ENCODE measurements around the gene IL1RAPL2. TPM values are rescaled to one million over a fixed set of nuclear protein-coding genes. Genes with fewer than 3 reads are reported as not detected.

Gene IL1RAPL2
- total and polyA plus RNA-seq, 2 of the 4 experiments (the other 2 are of a cell fraction) = 0.03 TPM; not detected in 1

GRCh38 chrX:105051364-105051763 lies 485.4 kb downstream of the IL1RAPL2 start:
- H2AK9ac ChIP-seq (replicated peaks; ENCODE audit: low read depth, low read length, poor library complexity) = no peak overlapping the region
- intact Hi-C loops (cut with micrococcal nuclease) = no loop called here
- H3K27me3 ChIP-seq (ENCODE audit: control insufficient read depth, insufficient read depth, low read length) = no peaks in the 10 kb centered on the region; the same call in 1 of the 2 replicates
- no peaks in the 10 kb centered on the region for H3K9me1 ChIP-seq (ENCODE audit: insufficient read depth, low read length)
- ChIA-PET POLR2A (ENCODE audit: unreplicated experiment) (no interaction called here), CTCF (no interaction called here)
- H3K27ac ChIP-seq (ENCODE audit: insufficient read depth, low read length) = no peak overlapping the region
- H4K5ac ChIP-seq (ENCODE audit: low read depth, low read length) = no peak overlapping the region
- no peak overlapping the region for H2BK120ac ChIP-seq (ENCODE audit: low read depth, low read length)
- H2BK20ac ChIP-seq (ENCODE audit: low read depth, low read length) = no peak overlapping the region
- H3K14ac ChIP-seq (replicated peaks; ENCODE audit: low read depth, low read length) = no peak overlapping the region
- H2AFZ ChIP-seq (replicated peaks; ENCODE audit: low read length, poor library complexity) = no peak overlapping the region
- TF ChIP-seq POLR2A (IDR thresholded peaks at IDR 0.05; ENCODE audit: low read depth, low read length) (no peak), BHLHE40 (IDR thresholded peaks at IDR 0.05; ENCODE audit: low read depth, low read length) (no peak), RAD21 (IDR thresholded peaks at IDR 0.05; ENCODE audit: low read length) (no peak)
- H3K23ac ChIP-seq (ENCODE audit: low read depth, low read length) = no peak overlapping the region
- no peaks in the 10 kb centered on the region for H3K36me3 ChIP-seq (ENCODE audit: control insufficient read depth, insufficient read depth, low read length)
- no peaks in the 10 kb centered on the region for H3K79me1 ChIP-seq (ENCODE audit: low read depth in 1 of 2, low read length in 2 of 2)
- H4K8ac ChIP-seq (ENCODE audit: low read depth in 2 of 2, low read length in 2 of 2) = no peak overlapping the region
- no peak overlapping the region for H3K18ac ChIP-seq (ENCODE audit: low read depth, low read length)
- no peaks in the 10 kb centered on the region for H4K20me1 ChIP-seq (ENCODE audit: insufficient read depth, low read length)
- H3K4me1 ChIP-seq (ENCODE audit: control insufficient read depth, insufficient read depth, low read length) = no peaks in the 10 kb centered on the region
- no peak overlapping the region for H3K4ac ChIP-seq (ENCODE audit: low read depth, low read length)
- H4K91ac ChIP-seq (ENCODE audit: insufficient read depth, low read depth, low read length) = no peak overlapping the region
- H3K4me2 ChIP-seq (ENCODE audit: low read depth, low read length) = no peak overlapping the region
- no peak for DNase-seq
- WGBS, 2 experiments (ENCODE audit: extremely low coverage in 2 of 2, insufficient read length in 1 of 2) = 53% methylated on average over 4 of the region's 10 CpGs; no CpG with 5 or more reads in 1 of the 2 experiments
- H3K4me3 ChIP-seq (ENCODE audit: insufficient read depth, low read depth, low read length) = no peak overlapping the region
- no peak overlapping the region for H3K56ac ChIP-seq (ENCODE audit: extremely low read depth, insufficient read depth, low read length)
- peaks cover 5% of the 10 kb centered on the region; the same call in 1 of the 2 replicates for H3K9me3 ChIP-seq (ENCODE audit: control insufficient read depth, insufficient read depth, low read length)
- H2BK15ac ChIP-seq (ENCODE audit: low read depth, low read length) = no peak overlapping the region
- no TSS peak for BruUV-seq (replicated peaks)
- H3K9ac ChIP-seq (ENCODE audit: low read depth, low read length) = no peak overlapping the region
- H2AK5ac ChIP-seq (ENCODE audit: low read depth, low read length) = no peak overlapping the region
- in situ Hi-C loops (cut with MboI; ENCODE audit: low sequenced_read_pairs) = no loop called here
- dilution Hi-C loops (cut with HindIII; ENCODE audit: low sequenced_read_pairs, unreplicated experiment) = no loop called here
- no peak for ATAC-seq (ENCODE audit: low read depth)
- H2BK5ac ChIP-seq (ENCODE audit: low read depth, low read length, poor library complexity, severe bottlenecking) = no peak overlapping the region
